ENCODE results near the gene TEF. TPM values are rescaled to one million over a fixed set of nuclear protein-coding genes. Genes with fewer than 3 reads are reported as not detected.

TEF gene
- total and polyA plus RNA-seq, 9 of the 15 experiments (the other 6 are each of a cell fraction or from before 2014, with no cell fraction given) = 0.04 to 3.1 (median 1.2) TPM

DNA sequence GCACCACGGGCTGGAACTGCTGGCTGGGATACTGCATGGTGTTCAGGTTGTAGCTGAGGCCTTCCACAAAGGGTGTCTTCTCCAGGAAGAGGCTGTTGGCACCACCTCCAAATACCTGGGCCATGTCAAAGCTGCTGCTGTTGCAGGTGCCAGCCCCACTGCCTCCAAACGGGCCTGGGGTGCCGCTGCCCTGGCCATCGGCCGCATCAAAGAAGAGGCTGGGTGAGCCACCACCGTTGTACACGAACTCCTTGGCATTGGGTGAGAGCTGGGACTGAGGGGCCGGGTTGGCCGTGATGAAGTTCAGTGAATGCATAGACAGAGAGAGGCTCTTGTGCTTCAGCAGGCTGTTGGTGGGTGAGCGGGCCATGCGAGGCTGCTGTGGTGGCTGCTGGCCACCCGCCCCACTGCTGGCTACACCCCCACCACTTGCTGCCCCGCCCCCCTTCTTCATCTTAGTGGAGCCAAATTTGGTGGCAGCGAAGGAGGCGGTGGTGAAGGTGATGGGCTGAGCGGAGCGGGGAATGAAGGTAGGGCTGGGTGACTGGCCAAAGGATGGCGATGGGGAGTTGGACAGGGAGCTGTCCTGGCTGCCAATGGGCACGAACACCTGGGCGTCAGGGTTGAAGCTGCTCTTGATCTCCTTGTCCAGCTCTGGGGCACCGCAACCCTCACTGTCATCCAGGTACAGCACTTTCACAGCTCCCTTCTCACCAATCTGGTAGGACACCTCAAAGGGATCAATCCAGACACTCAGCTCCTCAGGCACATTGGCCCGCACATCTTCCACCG lies 54.8 kb downstream of the TEF start:
- in situ Hi-C loops (cut with MboI) (no loop called here), intact Hi-C loops (cut with micrococcal nuclease) (no loop called here)
- DNase-seq (ENCODE audit: extremely low read depth in 1 of 4, low spot score in 3 of 4) = peak in 2 of 4 experiments; percentile 32 to 33
- Histone ChIP-seq H3K4me1 (replicated peaks in 1 of 2; ENCODE audit: control insufficient read depth in 2 of 2, insufficient read depth in 2 of 2, low read length in 2 of 2) (peaks cover 0 to 8% of the 10 kb centered on the region in 2 experiments; a peak in 2 of 5 replicates), H3K9me1 (ENCODE audit: control insufficient read depth, insufficient read depth, low read length) (no peaks in the 10 kb centered on the region), H3K27ac (ENCODE audit: extremely low read depth, low read depth, low read length) (no peak overlapping the region), H4K20me1 (replicated peaks; ENCODE audit: control insufficient read depth, insufficient read depth, low read length) (no peaks in the 10 kb centered on the region; the same call in 1 of the 2 replicates), H3K4me3 (no peak overlapping the region), H3K9ac (ENCODE audit: insufficient read depth in 1 of 2, low read depth in 2 of 2, low read length in 2 of 2) (no peak overlapping the region; a peak in 1 of 4 replicates), H3K27me3 (ENCODE audit: control insufficient read depth in 2 of 2, insufficient read depth in 2 of 2, low read length in 2 of 2) (no peaks in the 10 kb centered on the region), H3K36me3 (ENCODE audit: control insufficient read depth, insufficient read depth, low read length) (peaks cover 52% of the 10 kb centered on the region; the same call in 2 of the 3 replicates), H3K79me2 (ENCODE audit: control insufficient read depth, insufficient read depth, low read length) (peaks cover 22% of the 10 kb centered on the region), H2AFZ (ENCODE audit: low read depth, low read length) (no peak overlapping the region), H3K4me2 (ENCODE audit: insufficient read depth, low read length) (no peak overlapping the region), H3K9me3 (replicated peaks; ENCODE audit: control insufficient read depth, insufficient read depth, low read depth, low read length) (no peaks in the 10 kb centered on the region)
- CTCF ChIA-PET (ENCODE audit: low intra/inter-chr PET ratio) = no interaction called here
- ATAC-seq = no peak
- POLR2A ChIA-PET = interaction anchor here (0.8 to 1.2 kb wide), 3 partner anchors 10 to 43 kb away, joined by 3 to 4 read pairs (median 3); partner anchors contain the start of gene TOB2
- TF ChIP-seq RHOXF2B (CRISPR knock-in tag; conservative IDR thresholded peaks at IDR 0.05) = no peak
- TF ChIP-seq, protein P1, sequence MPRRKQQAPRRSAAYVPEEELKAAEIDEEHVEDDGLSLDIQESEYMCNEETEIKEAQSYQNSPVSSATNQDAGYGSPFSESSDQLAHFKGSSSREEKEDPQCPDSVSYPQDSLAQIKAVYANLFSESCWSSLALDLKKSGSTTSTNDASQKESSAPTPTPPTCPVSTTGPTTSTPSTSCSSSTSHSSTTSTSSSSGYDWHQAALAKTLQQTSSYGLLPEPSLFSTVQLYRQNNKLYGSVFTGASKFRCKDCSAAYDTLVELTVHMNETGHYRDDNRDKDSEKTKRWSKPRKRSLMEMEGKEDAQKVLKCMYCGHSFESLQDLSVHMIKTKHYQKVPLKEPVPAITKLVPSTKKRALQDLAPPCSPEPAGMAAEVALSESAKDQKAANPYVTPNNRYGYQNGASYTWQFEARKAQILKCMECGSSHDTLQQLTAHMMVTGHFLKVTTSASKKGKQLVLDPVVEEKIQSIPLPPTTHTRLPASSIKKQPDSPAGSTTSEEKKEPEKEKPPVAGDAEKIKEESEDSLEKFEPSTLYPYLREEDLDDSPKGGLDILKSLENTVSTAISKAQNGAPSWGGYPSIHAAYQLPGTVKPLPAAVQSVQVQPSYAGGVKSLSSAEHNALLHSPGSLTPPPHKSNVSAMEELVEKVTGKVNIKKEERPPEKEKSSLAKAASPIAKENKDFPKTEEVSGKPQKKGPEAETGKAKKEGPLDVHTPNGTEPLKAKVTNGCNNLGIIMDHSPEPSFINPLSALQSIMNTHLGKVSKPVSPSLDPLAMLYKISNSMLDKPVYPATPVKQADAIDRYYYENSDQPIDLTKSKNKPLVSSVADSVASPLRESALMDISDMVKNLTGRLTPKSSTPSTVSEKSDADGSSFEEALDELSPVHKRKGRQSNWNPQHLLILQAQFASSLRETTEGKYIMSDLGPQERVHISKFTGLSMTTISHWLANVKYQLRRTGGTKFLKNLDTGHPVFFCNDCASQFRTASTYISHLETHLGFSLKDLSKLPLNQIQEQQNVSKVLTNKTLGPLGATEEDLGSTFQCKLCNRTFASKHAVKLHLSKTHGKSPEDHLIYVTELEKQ (CRISPR knock-in tag; IDR thresholded peaks at IDR 0.05) = no peak
- TF ChIP-seq ELF4 (CRISPR knock-in tag; IDR thresholded peaks at IDR 0.05) = no peak
- TF ChIP-seq ZZZ3 (IDR thresholded peaks at IDR 0.05) = no peak
- no peak for TF ChIP-seq SREBF1 (IDR thresholded peaks at IDR 0.05; ENCODE audit: borderline replicate concordance, low read depth, low read length)
- no peak for TF ChIP-seq ZNF695 (CRISPR knock-in tag; IDR thresholded peaks at IDR 0.05)
- no peak for TF ChIP-seq CHCHD3 (CRISPR knock-in tag; IDR thresholded peaks at IDR 0.05)
- TF ChIP-seq, protein P2, sequence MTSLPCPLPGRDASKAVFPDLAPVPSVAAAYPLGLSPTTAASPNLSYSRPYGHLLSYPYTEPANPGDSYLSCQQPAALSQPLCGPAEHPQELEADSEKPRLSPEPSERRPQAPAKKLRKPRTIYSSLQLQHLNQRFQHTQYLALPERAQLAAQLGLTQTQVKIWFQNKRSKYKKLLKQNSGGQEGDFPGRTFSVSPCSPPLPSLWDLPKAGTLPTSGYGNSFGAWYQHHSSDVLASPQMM (CRISPR knock-in tag; IDR thresholded peaks at IDR 0.05) = no peak
- no peak for TF ChIP-seq ZNF589 (CRISPR knock-in tag; IDR thresholded peaks at IDR 0.05; ENCODE audit: low read depth)
- no peak for FAIRE-seq
- WGBS (ENCODE audit: insufficient coverage, low coverage, missing lambda C conversion rate) = 97% methylated on average over 12 of the region's 23 CpGs
- no TSS peak for BruUV-seq (replicated peaks)
